OCI-LY7 (cell line): ENCODE measurements around the gene NIM1K. TPM values are rescaled to one million over a fixed set of nuclear protein-coding genes. Genes with fewer than 3 reads are reported as not detected.
"Not testable (repeated sequence)": the region's sequence is repeated elsewhere in the genome, so short reads cannot be mapped to it uniquely, and the experiment has no call there.

Source experiments
- BruUV-seq: library from RNA; stranded (reverse); fragments of 400-500 nt; replicated peaks from 2 replicates; lab custom pipeline; 2021; lab: Mats Ljungman, UMichigan
- CTCF ChIA-PET: fragments of 300-600 bp; sonication (Branson Sonifier 250); formaldehyde crosslinking; loops from one replicate; lab custom pipeline; 2022; ENCODE audit warnings: antibody characterized with exemption; ENCODE audit not compliant: unreplicated experiment; lab: Charles Lee
- POLR2A ChIA-PET: fragments of 300-600 bp; sonication (Branson Sonifier 250); formaldehyde crosslinking; loops from one replicate; lab custom pipeline; 2022; ENCODE audit warnings: antibody characterized with exemption; lab: Charles Lee
- DNase-seq: peaks from one replicate; pipeline ENCODE4 v3.0.0-alpha.2; 2015; ENCODE audit warnings: low spot score
- H2AFZ ChIP-seq: fragments of 200-600 bp; sonication (generic), shearing (Covaris generic); 2 replicates; pipeline ENCODE4 v1.6.1; 2014; ENCODE audit warnings: mild to moderate bottlenecking, antibody characterized with exemption, low read length, moderate library complexity
- H3K27ac ChIP-seq: fragments of 200-600 bp; sonication (generic); 2 replicates; pipeline ENCODE4 v1.5.1; 2014; ENCODE audit warnings: mixed run types, low read depth, mild to moderate bottlenecking, moderate library complexity, low read length, inconsistent platforms; ENCODE audit not compliant: poor library complexity, severe bottlenecking
- H3K36me3 ChIP-seq: fragments of 200-600 bp; sonication (generic); 2 replicates; pipeline ENCODE4 v1.6.1; 2014; ENCODE audit warnings: mild to moderate bottlenecking, antibody characterized with exemption, low read length, moderate library complexity, mixed read lengths; ENCODE audit not compliant: insufficient read depth
- H3K4me1 ChIP-seq: fragments of 200-600 bp; sonication (generic); 2 replicates; pipeline ENCODE4 v1.5.1; 2014; ENCODE audit warnings: mild to moderate bottlenecking, low read length; ENCODE audit not compliant: insufficient read depth, poor library complexity, severe bottlenecking
- H3K4me2 ChIP-seq: fragments of 200-600 bp; sonication (generic); 2 replicates; pipeline ENCODE4 v1.6.1; 2014; ENCODE audit warnings: mild to moderate bottlenecking, low read length
- H3K4me3 ChIP-seq: fragments of 200-600 bp; sonication (generic); 2 replicates; pipeline ENCODE4 v1.5.1; 2014; ENCODE audit warnings: mild to moderate bottlenecking, low read depth, low read length; ENCODE audit not compliant: poor library complexity, severe bottlenecking
- H3K79me2 ChIP-seq: fragments of 200-600 bp; sonication (generic); 2 replicates; pipeline ENCODE4 v1.6.1; 2016; ENCODE audit warnings: low read depth, mild to moderate bottlenecking, low read length, moderate library complexity, mixed read lengths; ENCODE audit not compliant: insufficient read depth
- H3K9me2 ChIP-seq: fragments of 200-600 bp; sonication (generic); 2 replicates; pipeline ENCODE4 v1.6.1; 2016; ENCODE audit warnings: mild to moderate bottlenecking, low read length, mixed read lengths; ENCODE audit not compliant: insufficient read depth
- H3K9me3 ChIP-seq: fragments of 200-600 bp; sonication (generic); 2 replicates; pipeline ENCODE4 v1.6.1; 2014; ENCODE audit warnings: mild to moderate bottlenecking, mixed run types, low read length, mixed read lengths
- H4K20me1 ChIP-seq: fragments of 200-600 bp; sonication (generic); 2 replicates; pipeline ENCODE4 v1.6.1; 2014; ENCODE audit warnings: mild to moderate bottlenecking, antibody characterized with exemption, low read length, moderate library complexity, mixed read lengths; ENCODE audit not compliant: insufficient read depth
- CTCF ChIP-seq: fragments of 200-600 bp; sonication (generic); conservative IDR thresholded peaks from 2 replicates; pipeline ENCODE4 v1.5.1; 2014; ENCODE audit warnings: mild to moderate bottlenecking, antibody characterized with exemption, low read length, moderate library complexity, mixed read lengths
- EZH2phosphoT487 ChIP-seq: fragments of 200-600 bp; sonication (generic); IDR thresholded peaks from 2 replicates; pipeline ENCODE4 v1.6.1; 2018; ENCODE audit warnings: low read depth, borderline replicate concordance, mild to moderate bottlenecking, mixed run types, antibody characterized with exemption, low read length, moderate library complexity, mixed read lengths
- intact Hi-C: fragments of 100-400 bp; cut with micrococcal nuclease; formaldehyde crosslinking; loops from one replicate; pipeline ENCODE4 v1.10.0; 2022; ENCODE audit not compliant: unreplicated experiment
- total RNA-seq, 2 experiments: library from RNA; depleted of rRNA in 1 of 2; stranded (reverse); fragments of >200 nt in 1 of 2; shearing (Covaris generic) in 1 of 2; gene quantifications; 2 replicates each; pipeline ENCODE4 v1.2.3, GENCODE V29; 2014 to 2022

Gene NIM1K
- total RNA-seq, 2 experiments from 2014 or later, result 0.41 to 0.68 TPM

- POLR2A ChIA-PET, result interaction anchor here (0.6 to 1.2 kb wide), 3 partner anchors 10 to 177 kb away, joined by 3 to 4 read pairs (median 3); no protein-coding TSS in a partner anchor
- no peaks in the 10 kb centered on the region for H3K9me3 ChIP-seq
- no peaks in the 10 kb centered on the region for H3K36me3 ChIP-seq
- H2AFZ ChIP-seq, result no peak overlapping the region
- H3K9me2 ChIP-seq, result no peaks in the 10 kb centered on the region
- no peak overlapping the region for H3K27ac ChIP-seq
- H4K20me1 ChIP-seq, result no peaks in the 10 kb centered on the region
- H3K79me2 ChIP-seq, result no peaks in the 10 kb centered on the region
- intact Hi-C loops, result no loop called here
- H3K4me3 ChIP-seq, result no peak overlapping the region
- no peak overlapping the region for H3K4me2 ChIP-seq
- no TSS peak for BruUV-seq
- no peak for TF ChIP-seq CTCF
- no peak for TF ChIP-seq EZH2phosphoT487
- CTCF ChIA-PET, result no interaction called here
- no peak for DNase-seq
- no peaks in the 10 kb centered on the region for H3K4me1 ChIP-seq
Measured at GRCh38 chr5:43197535-43197934, 5.5 kb downstream of the NIM1K start.

- H3K79me2 ChIP-seq, DNase-seq, H3K9me2 ChIP-seq, H4K20me1 ChIP-seq, H3K4me3 ChIP-seq, intact Hi-C loops, H3K27ac ChIP-seq, H3K4me1 ChIP-seq, H3K4me2 ChIP-seq, CTCF ChIA-PET, H3K9me3 ChIP-seq, H3K36me3 ChIP-seq, BruUV-seq, POLR2A ChIA-PET, H2AFZ ChIP-seq: not testable (repeated sequence)
Measured at GRCh38 chr5:43201442-43201841, 9.4 kb downstream of the NIM1K start.

- BruUV-seq, result no TSS peak
- ChIA-PET CTCF (no interaction called here), POLR2A (no interaction called here)
- TF ChIP-seq CTCF (no peak), EZH2phosphoT487 (no peak)
- no peaks in the 10 kb centered on the region for H3K36me3 ChIP-seq
- H3K27ac ChIP-seq, result no peak overlapping the region
- H3K9me3 ChIP-seq, result no peaks in the 10 kb centered on the region
- no peak for DNase-seq
- no peaks in the 10 kb centered on the region for H3K79me2 ChIP-seq
- no peaks in the 10 kb centered on the region for H4K20me1 ChIP-seq
- H3K4me2 ChIP-seq, result no peak overlapping the region
- no peak overlapping the region for H3K4me3 ChIP-seq
- intact Hi-C loops, result no loop called here
- no peaks in the 10 kb centered on the region for H3K9me2 ChIP-seq
- H3K4me1 ChIP-seq, result no peaks in the 10 kb centered on the region
- H2AFZ ChIP-seq, result no peak overlapping the region
Measured at GRCh38 chr5:43202380-43202779, 10.4 kb downstream of the NIM1K start.
